Neural progenitor cell (in vitro differentiated cells): ENCODE measurements around the gene HMGCS1. TPM values are rescaled to one million over a fixed set of nuclear protein-coding genes. Genes with fewer than 3 reads are reported as not detected.

Source experiments
- DNase-seq: peaks from one replicate; pipeline ENCODE4 v3.0.0-alpha.2; 2016; ENCODE audit warnings: low spot score
- H2AFZ ChIP-seq: fragments of 200-600 bp; sonication (generic); replicated peaks from 2 replicates; pipeline ENCODE4 v1.6.1; 2016; ENCODE audit warnings: antibody characterized with exemption
- H3F3A ChIP-seq: fragments of 200-600 bp; sonication (generic); 2 replicates; pipeline ENCODE4 v1.6.1; 2016; ENCODE audit warnings: antibody characterized with exemption, low read depth
- H3K27ac ChIP-seq: fragments of 200-600 bp; sonication (generic); 2 replicates; pipeline ENCODE4 v1.5.1; 2016; ENCODE audit warnings: mild to moderate bottlenecking
- H3K27me3 ChIP-seq: fragments of 200-600 bp; sonication (generic); 2 replicates; pipeline ENCODE4 v1.6.1; 2016; ENCODE audit warnings: mild to moderate bottlenecking, moderate library complexity
- H3K36me3 ChIP-seq: fragments of 200-600 bp; sonication (generic); 2 replicates; pipeline ENCODE4 v1.5.1; 2016
- H3K4me1 ChIP-seq: fragments of 200-600 bp; sonication (generic); 2 replicates; pipeline ENCODE4 v1.6.1; 2016; ENCODE audit warnings: mixed run types
- H3K4me2 ChIP-seq: fragments of 200-600 bp; sonication (generic); 2 replicates; pipeline ENCODE4 v1.6.1; 2016
- H3K4me3 ChIP-seq: fragments of 200-600 bp; sonication (generic); 2 replicates; pipeline ENCODE4 v1.5.1; 2016
- H3K79me2 ChIP-seq: fragments of 200-600 bp; sonication (generic); 2 replicates; pipeline ENCODE4 v1.6.1; 2016; ENCODE audit warnings: low read depth
- H3K9ac ChIP-seq: fragments of 200-600 bp; sonication (generic); 2 replicates; pipeline ENCODE4 v1.6.1; 2016
- H3K9me3 ChIP-seq: fragments of 200-600 bp; sonication (generic); 2 replicates; pipeline ENCODE4 v1.5.1; 2016; ENCODE audit warnings: low read depth
- H4K20me1 ChIP-seq: fragments of 200-600 bp; sonication (generic); 2 replicates; pipeline ENCODE4 v1.6.1; 2016; ENCODE audit warnings: low read depth
- H3K27ac Mint-ChIP-seq: 3 replicates; pipeline ENCODE4 v1.8.0; 2021; ENCODE audit warnings: mixed read lengths
- H3K27me3 Mint-ChIP-seq: 2 replicates; pipeline ENCODE4 v1.8.0; 2022; ENCODE audit warnings: low read depth, mild to moderate bottlenecking, inconsistent platforms, moderate library complexity, mixed read lengths; ENCODE audit not compliant: insufficient read depth
- H3K36me3 Mint-ChIP-seq: 3 replicates; pipeline ENCODE4 v1.8.0; 2021; ENCODE audit warnings: mixed read lengths
- H3K4me1 Mint-ChIP-seq: 3 replicates; pipeline ENCODE4 v1.8.0; 2021; ENCODE audit warnings: mixed read lengths
- H3K4me3 Mint-ChIP-seq: 3 replicates; pipeline ENCODE4 v1.8.0; 2021; ENCODE audit warnings: mild to moderate bottlenecking, moderate library complexity, mixed read lengths
- H3K9me3 Mint-ChIP-seq: 3 replicates; pipeline ENCODE4 v1.8.0; 2020; ENCODE audit warnings: mixed read lengths
- EZH2 ChIP-seq: fragments of 200-600 bp; sonication (generic); IDR thresholded peaks from 2 replicates; pipeline ENCODE4 v1.6.1; 2017; ENCODE audit warnings: antibody characterized with exemption, mild to moderate bottlenecking, moderate library complexity
- EZH2phosphoT487 ChIP-seq: fragments of 200-600 bp; sonication (generic); IDR thresholded peaks from 2 replicates; pipeline ENCODE4 v1.6.1; 2017; ENCODE audit warnings: antibody characterized with exemption
- total RNA-seq: library from RNA; depleted of rRNA; stranded (reverse); fragments of >200 nt; gene quantifications from 2 replicates; pipeline ENCODE4 v1.2.3, GENCODE V29; 2015; ENCODE audit warnings: low replicate concordance
- TF ChIP-seq, protein P1 (sequence below): fragments of 200-600 bp; sonication (generic); IDR thresholded peaks from 2 replicates; pipeline ENCODE4 v1.5.1; 2017; ENCODE audit warnings: antibody characterized with exemption, mild to moderate bottlenecking

The HMGCS1 gene
- total RNA-seq, 1 donor from 2014 or later = 274 TPM

DNA sequence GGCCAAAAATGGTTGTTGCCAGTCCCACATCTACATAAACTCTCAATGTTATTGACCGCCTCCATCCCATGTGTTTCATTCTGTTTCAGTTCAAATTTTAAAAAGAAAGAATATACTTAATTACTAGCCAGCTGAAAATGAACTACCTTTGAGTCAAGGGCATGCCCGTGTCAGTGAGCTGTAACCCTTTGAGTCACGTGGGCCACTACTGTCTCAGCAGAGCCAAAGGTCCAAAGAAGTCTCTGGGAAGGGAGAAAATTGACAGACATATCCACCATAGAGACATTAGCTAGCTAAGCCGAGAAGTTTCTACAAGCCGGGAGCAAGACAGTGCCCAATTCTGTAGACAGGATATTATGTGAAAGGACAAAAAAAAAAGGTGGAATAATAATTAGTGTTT, 61.5 kb downstream of the HMGCS1 start:
- no peak overlapping the region for H2AFZ ChIP-seq
- H3F3A ChIP-seq = no peaks in the 10 kb centered on the region
- no peak overlapping the region for H3K4me3 Mint-ChIP-seq
- TF ChIP-seq, protein P1, sequence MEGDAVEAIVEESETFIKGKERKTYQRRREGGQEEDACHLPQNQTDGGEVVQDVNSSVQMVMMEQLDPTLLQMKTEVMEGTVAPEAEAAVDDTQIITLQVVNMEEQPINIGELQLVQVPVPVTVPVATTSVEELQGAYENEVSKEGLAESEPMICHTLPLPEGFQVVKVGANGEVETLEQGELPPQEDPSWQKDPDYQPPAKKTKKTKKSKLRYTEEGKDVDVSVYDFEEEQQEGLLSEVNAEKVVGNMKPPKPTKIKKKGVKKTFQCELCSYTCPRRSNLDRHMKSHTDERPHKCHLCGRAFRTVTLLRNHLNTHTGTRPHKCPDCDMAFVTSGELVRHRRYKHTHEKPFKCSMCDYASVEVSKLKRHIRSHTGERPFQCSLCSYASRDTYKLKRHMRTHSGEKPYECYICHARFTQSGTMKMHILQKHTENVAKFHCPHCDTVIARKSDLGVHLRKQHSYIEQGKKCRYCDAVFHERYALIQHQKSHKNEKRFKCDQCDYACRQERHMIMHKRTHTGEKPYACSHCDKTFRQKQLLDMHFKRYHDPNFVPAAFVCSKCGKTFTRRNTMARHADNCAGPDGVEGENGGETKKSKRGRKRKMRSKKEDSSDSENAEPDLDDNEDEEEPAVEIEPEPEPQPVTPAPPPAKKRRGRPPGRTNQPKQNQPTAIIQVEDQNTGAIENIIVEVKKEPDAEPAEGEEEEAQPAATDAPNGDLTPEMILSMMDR = no peak
- TF ChIP-seq EZH2 (no peak), EZH2phosphoT487 (no peak)
- H3K27ac Mint-ChIP-seq = no peak overlapping the region
- H3K36me3 ChIP-seq = no peaks in the 10 kb centered on the region
- no peaks in the 10 kb centered on the region for H3K79me2 ChIP-seq
- H3K9ac ChIP-seq = no peak overlapping the region
- H3K27me3 Mint-ChIP-seq = peaks cover 3% of the 10 kb centered on the region
- no peaks in the 10 kb centered on the region for H3K4me1 ChIP-seq
- H3K27me3 ChIP-seq = no peaks in the 10 kb centered on the region
- H3K9me3 Mint-ChIP-seq = peaks cover 2% of the 10 kb centered on the region
- H3K4me3 ChIP-seq = no peak overlapping the region
- no peaks in the 10 kb centered on the region for H3K4me1 Mint-ChIP-seq
- DNase-seq = no peak
- H3K9me3 ChIP-seq = no peaks in the 10 kb centered on the region
- H4K20me1 ChIP-seq = no peaks in the 10 kb centered on the region
- H3K36me3 Mint-ChIP-seq = peaks cover 2% of the 10 kb centered on the region
- H3K4me2 ChIP-seq = no peak overlapping the region
- H3K27ac ChIP-seq = no peak overlapping the region

DNA sequence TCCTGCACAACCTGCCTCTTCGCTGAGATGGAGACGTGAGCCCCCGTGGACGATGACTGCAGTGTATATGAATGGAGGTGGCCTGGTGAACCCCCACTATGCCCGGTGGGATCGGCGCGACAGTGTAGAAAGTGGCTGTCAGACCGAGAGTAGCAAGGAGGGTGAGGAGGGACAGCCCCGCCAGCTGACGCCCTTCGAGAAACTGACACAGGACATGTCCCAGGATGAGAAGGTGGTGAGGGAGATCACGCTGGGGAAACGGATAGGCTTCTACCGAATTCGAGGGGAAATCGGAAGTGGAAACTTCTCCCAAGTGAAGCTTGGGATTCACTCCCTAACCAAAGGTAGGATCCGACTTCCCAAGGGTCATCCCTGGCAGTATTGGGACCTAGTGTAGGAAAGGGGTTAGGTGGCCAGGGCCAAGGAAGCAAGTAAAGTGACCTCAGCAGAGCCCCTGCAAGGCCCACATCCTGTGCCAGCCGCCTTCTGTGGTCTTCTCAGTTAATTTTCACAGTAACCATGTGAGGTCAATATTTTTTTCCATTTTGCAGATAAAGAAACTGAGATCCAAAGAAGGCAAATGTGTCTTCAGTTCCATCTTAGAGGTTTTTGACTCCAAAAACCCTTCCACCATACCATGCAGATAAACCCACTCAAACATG, 67.4 kb downstream of the HMGCS1 start:
- no peaks in the 10 kb centered on the region for H3K79me2 ChIP-seq
- no peak for DNase-seq
- H3K36me3 ChIP-seq = no peaks in the 10 kb centered on the region
- no peaks in the 10 kb centered on the region for H4K20me1 ChIP-seq
- H2AFZ ChIP-seq = no peak overlapping the region
- TF ChIP-seq EZH2 (no peak), EZH2phosphoT487 (no peak)
- TF ChIP-seq, protein P1 = no peak
- no peak overlapping the region for H3K9ac ChIP-seq
- H3K4me3 ChIP-seq = no peak overlapping the region
- Mint-ChIP-seq H3K27me3 (peaks cover 10% of the 10 kb centered on the region), H3K27ac (peak overlapping the region; percentile 25), H3K4me1 (peaks cover 19% of the 10 kb centered on the region), H3K4me3 (no peak overlapping the region), H3K36me3 (peaks cover 2% of the 10 kb centered on the region), H3K9me3 (peaks cover 2% of the 10 kb centered on the region)
- H3F3A ChIP-seq = no peaks in the 10 kb centered on the region
- no peaks in the 10 kb centered on the region for H3K27me3 ChIP-seq
- peaks cover 8% of the 10 kb centered on the region for H3K4me1 ChIP-seq
- no peak overlapping the region for H3K4me2 ChIP-seq
- H3K27ac ChIP-seq = no peak overlapping the region
- H3K9me3 ChIP-seq = no peaks in the 10 kb centered on the region

DNA sequence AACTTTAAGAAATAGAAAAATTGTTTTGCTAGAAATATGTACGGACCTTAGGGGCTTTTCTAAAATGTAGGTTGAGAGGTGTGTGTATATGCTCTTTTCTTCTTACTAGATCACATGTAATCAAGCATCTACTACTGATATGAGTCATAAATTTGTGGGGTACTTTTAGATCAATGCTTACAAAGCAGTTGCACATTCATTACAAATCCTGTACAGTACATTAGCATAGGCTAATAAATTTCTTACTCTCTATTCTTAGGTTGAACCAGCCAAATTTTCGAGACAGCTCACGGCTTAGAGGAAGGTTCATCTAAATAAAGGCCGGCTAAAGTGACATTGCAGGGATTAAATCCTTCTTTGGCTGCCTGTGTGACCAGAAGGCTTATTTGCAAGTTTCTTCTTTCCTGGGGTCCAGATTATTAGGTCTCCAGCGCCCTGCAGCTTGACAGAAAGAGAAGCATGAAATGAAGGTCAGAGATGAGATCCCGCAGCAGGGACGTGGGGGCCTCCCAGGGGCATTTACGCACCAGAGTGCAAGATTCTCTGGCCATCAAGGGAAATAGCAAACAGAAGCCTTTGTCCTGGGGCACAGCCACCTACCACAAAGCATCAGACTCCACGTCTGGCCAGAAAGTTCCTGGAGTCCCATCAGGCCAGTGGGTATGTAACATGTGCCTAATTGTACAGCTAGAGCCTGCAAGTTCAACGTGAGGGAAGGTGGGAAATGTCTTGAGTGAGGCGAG, 68.2 kb downstream of the HMGCS1 start:
- Mint-ChIP-seq H3K4me1 (peaks cover 19% of the 10 kb centered on the region), H3K36me3 (peaks cover 2% of the 10 kb centered on the region), H3K9me3 (peaks cover 2% of the 10 kb centered on the region), H3K4me3 (no peak overlapping the region), H3K27ac (peak overlapping the region; percentile 70), H3K27me3 (peaks cover 10% of the 10 kb centered on the region)
- Histone ChIP-seq H3K4me1 (peaks cover 8% of the 10 kb centered on the region), H4K20me1 (no peaks in the 10 kb centered on the region), H3K9me3 (no peaks in the 10 kb centered on the region), H3K4me2 (peak overlapping the region; percentile 19), H3F3A (no peaks in the 10 kb centered on the region), H3K36me3 (no peaks in the 10 kb centered on the region), H3K27me3 (no peaks in the 10 kb centered on the region), H3K9ac (no peak overlapping the region), H3K79me2 (no peaks in the 10 kb centered on the region), H3K27ac (no peak overlapping the region), H3K4me3 (no peak overlapping the region), H2AFZ (no peak overlapping the region)
- TF ChIP-seq, protein P1 = no peak
- no peak for TF ChIP-seq EZH2phosphoT487
- TF ChIP-seq EZH2 = no peak
- DNase-seq = peak; percentile 8
